Measurements from ENCODE around the gene FRMD4A.

DNA sequence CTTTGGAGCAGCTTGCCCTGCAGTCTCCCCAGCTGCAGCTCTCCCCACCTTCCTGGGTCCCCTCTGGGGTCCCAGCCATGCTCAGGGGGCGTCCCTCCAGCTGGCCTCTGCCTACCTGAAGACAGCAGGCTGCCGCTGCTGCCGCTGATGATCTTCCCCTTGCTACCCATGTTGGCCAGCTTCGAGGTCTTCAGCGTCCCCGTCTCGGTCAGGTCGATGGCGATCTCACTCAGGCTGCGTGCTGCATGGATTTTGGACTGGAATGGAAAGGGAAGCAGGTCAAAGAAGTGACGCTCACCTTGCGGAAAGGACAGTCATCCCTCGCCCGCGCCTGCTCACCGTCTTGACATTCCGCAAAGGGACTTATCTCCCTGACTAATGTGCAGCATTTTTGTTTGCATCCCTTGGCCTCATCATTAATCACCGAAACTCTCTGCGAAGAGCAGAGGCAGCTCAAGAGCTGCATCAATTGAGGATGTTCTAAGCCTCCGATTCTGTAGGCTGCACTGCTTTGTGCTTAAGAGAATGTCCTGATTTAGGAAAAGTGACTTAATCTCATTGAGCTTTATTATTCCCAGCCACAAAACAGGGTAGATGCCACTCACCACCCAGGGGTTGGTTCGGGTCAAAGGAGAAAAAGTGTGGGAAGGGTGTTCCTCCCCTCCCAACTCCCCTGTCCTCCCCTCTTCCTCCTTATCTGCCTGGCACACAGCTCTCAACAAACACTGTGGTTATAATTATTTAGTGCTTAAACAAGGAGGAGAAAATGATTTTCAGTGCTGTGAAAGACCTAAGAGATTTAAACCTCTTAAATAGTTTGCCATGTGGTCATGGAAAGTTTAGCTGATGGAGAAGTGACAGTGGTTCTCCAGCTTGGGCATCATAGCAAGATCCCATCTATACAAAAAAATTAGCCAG, 636.7 kb downstream of the FRMD4A start:
- TF ChIP-seq TAF1 (IDR thresholded peaks at IDR 0.05; ENCODE audit: low read depth) = no peak
- no peak for TF ChIP-seq CREB1 (IDR thresholded peaks at IDR 0.05; ENCODE audit: low read depth)
- TF ChIP-seq RAD21 (IDR thresholded peaks at IDR 0.05; ENCODE audit: low read depth) = no peak
- TF ChIP-seq, protein P1, sequence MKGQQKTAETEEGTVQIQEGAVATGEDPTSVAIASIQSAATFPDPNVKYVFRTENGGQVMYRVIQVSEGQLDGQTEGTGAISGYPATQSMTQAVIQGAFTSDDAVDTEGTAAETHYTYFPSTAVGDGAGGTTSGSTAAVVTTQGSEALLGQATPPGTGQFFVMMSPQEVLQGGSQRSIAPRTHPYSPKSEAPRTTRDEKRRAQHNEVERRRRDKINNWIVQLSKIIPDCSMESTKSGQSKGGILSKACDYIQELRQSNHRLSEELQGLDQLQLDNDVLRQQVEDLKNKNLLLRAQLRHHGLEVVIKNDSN (IDR thresholded peaks at IDR 0.05) = no peak
- TF ChIP-seq FOXM1 (IDR thresholded peaks at IDR 0.05; ENCODE audit: borderline replicate concordance, low read depth) = no peak
- no peak for TF ChIP-seq YY1 (IDR thresholded peaks at IDR 0.05; ENCODE audit: low read depth)

Data from Ishikawa (cell line).